ENCODE measurements around the gene BCL6B. TPM values are rescaled to one million over a fixed set of nuclear protein-coding genes. Genes with fewer than 3 reads are reported as not detected.

BCL6B gene
- total RNA-seq, 2 donors from 2014 or later: 2.9 to 7.0 TPM

DNA sequence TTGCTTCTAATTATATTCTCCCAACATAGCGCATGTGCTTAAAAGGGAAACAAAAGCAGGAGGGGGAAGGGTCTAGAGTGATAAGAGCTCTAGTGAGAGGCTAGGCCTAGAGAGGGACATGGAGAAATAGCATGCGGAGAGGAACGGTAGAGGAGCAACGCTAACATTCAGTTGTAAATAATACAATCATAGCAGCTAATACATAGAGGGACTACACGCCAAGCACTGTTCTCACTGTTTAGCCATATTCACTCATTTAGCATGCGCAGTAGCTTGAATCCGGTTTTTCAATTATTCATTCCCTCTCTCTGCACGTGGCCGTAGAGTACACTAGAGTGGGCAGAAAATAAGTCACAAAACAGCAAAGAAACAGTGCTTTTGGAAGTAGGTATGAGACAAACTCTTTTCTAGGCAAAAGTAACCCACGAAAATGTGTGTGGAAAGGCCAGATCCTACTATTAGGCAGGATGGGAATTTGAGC, 28.7 kb upstream of the BCL6B start:
- WGBS, 2 experiments (ENCODE audit: insufficient coverage in 1 of 2, insufficient read length in 1 of 2): 94 to 96% methylated on average over 9 to 10 of the region's 10 CpGs
- no peaks in the 10 kb centered on the region for H3K9me3 Mint-ChIP-seq
- no peaks in the 10 kb centered on the region for H3K4me1 ChIP-seq (ENCODE audit: control insufficient read depth, insufficient read depth, low read length)
- no peaks in the 10 kb centered on the region for H3K9me3 ChIP-seq (ENCODE audit: control insufficient read depth, low read length)
- H3K36me3 ChIP-seq (ENCODE audit: control insufficient read depth, insufficient read depth, low read length): peaks cover 6% of the 10 kb centered on the region
- H3K4me3 ChIP-seq (ENCODE audit: low read length): no peak overlapping the region
- TF ChIP-seq, protein P1, sequence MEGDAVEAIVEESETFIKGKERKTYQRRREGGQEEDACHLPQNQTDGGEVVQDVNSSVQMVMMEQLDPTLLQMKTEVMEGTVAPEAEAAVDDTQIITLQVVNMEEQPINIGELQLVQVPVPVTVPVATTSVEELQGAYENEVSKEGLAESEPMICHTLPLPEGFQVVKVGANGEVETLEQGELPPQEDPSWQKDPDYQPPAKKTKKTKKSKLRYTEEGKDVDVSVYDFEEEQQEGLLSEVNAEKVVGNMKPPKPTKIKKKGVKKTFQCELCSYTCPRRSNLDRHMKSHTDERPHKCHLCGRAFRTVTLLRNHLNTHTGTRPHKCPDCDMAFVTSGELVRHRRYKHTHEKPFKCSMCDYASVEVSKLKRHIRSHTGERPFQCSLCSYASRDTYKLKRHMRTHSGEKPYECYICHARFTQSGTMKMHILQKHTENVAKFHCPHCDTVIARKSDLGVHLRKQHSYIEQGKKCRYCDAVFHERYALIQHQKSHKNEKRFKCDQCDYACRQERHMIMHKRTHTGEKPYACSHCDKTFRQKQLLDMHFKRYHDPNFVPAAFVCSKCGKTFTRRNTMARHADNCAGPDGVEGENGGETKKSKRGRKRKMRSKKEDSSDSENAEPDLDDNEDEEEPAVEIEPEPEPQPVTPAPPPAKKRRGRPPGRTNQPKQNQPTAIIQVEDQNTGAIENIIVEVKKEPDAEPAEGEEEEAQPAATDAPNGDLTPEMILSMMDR (conservative IDR thresholded peaks at IDR 0.05): no peak
- peaks cover 20% of the 10 kb centered on the region for H3K27me3 ChIP-seq (ENCODE audit: control insufficient read depth, insufficient read depth, low read length, poor library complexity, severe bottlenecking)
- no peak overlapping the region for H3K4me3 Mint-ChIP-seq
- H3K4me1 Mint-ChIP-seq: no peaks in the 10 kb centered on the region
- H3K27ac Mint-ChIP-seq: no peak overlapping the region
- H3K27ac ChIP-seq (ENCODE audit: low read depth, low read length): no peak overlapping the region
- H3K36me3 Mint-ChIP-seq (ENCODE audit: low read depth): peaks cover 20% of the 10 kb centered on the region
- no peak overlapping the region for H3K9ac ChIP-seq (ENCODE audit: extremely low read depth, low read length, poor library complexity, severe bottlenecking)
- no peak for DNase-seq
- peaks cover 66% of the 10 kb centered on the region for H3K27me3 Mint-ChIP-seq (ENCODE audit: insufficient read depth)

DNA sequence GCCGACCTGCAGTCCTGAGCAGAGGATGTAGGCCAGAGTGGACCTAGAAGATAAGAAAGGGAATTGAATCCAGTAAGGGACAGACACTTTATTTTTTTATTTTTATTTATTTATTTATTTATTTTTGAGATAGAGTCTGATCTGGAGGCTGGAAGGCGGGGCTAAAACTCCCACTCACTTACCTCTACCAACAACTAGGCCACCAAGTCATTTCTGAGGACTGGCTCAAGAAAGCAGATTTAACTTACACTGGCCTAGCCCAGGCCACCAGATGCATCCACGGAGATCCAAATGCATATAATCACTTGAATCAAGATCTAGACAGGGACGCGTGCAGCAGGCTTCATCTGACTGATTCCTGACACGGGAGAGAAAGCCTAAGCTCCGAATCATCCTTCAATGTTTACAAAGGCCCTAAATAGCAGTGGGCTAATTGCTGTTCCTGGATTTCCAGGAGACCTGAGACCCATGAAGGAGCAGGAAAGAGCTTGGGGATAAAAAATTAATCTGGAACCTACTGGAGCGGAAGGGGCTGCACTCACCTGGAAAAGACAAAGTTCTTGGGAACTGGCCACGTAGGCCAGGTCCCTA, 28.1 kb upstream of the BCL6B start:
- H3K4me1 Mint-ChIP-seq: no peaks in the 10 kb centered on the region
- Histone ChIP-seq H3K27ac (ENCODE audit: low read depth, low read length) (no peak overlapping the region), H3K36me3 (ENCODE audit: control insufficient read depth, insufficient read depth, low read length) (peaks cover 11% of the 10 kb centered on the region), H3K4me1 (ENCODE audit: control insufficient read depth, insufficient read depth, low read length) (no peaks in the 10 kb centered on the region), H3K4me3 (ENCODE audit: low read length) (no peak overlapping the region), H3K27me3 (ENCODE audit: control insufficient read depth, insufficient read depth, low read length, poor library complexity, severe bottlenecking) (peaks cover 20% of the 10 kb centered on the region), H3K9ac (ENCODE audit: extremely low read depth, low read length, poor library complexity, severe bottlenecking) (no peak overlapping the region), H3K9me3 (ENCODE audit: control insufficient read depth, low read length) (no peaks in the 10 kb centered on the region)
- no peak for DNase-seq
- TF ChIP-seq, protein P1 (conservative IDR thresholded peaks at IDR 0.05): no peak
- H3K36me3 Mint-ChIP-seq (ENCODE audit: low read depth): peaks cover 26% of the 10 kb centered on the region
- peak overlapping the region; percentile 62 for H3K4me3 Mint-ChIP-seq
- no peaks in the 10 kb centered on the region for H3K9me3 Mint-ChIP-seq
- peaks cover 62% of the 10 kb centered on the region for H3K27me3 Mint-ChIP-seq (ENCODE audit: insufficient read depth)
- 97 to 100% methylated on average over 2 to 9 of the region's 9 CpGs for WGBS, 2 experiments (ENCODE audit: insufficient coverage in 1 of 2, insufficient read length in 1 of 2)
- H3K27ac Mint-ChIP-seq: no peak overlapping the region

DNA sequence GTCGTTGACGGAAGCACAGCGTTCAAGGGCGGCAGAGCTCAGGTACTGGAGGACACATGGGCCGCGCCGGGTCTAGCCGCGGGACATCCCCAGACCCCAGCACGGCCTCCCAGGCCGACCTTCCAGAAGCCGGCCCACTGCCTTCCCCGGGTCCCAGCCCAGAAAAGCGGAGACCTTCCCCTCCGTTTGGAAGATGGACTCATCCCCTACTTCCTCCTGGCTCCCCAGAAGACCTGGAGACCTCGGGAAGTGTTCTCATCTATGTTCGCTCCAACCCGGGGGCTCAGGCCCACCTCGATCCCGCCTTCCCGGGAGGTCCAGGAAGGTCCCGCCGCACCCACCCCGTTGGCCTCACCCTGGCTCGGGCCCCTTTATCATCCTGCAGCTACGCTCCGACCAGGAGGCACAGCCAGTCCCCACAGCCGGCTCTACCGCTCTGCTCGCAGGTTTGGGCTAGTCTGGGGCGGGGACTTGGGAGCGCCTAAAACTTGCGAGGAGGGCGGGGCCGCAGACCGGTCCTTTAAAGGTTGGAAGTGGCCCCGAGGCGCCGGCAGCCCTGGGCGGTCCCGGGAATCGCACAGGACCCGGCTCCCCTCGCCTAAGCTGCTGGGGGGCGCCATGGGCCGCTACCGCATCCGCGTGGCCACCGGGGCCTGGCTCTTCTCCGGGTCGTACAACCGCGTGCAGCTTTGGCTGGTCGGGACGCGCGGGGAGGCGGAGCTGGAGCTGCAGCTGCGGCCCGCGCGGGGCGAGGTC, 27.2 kb upstream of the BCL6B start, which contains the start of gene ALOX12:
Gene ALOX12 (plus strand): TSS at position 550 of the 756 bp plus-strand sequence. CDS start 69 bp downstream, at position 619.
- Mint-ChIP-seq H3K9me3 (no peaks in the 10 kb centered on the region), H3K27me3 (ENCODE audit: insufficient read depth) (peaks cover 58% of the 10 kb centered on the region), H3K4me3 (peak within 1 kb of the TSS; percentile 62), H3K27ac (no peak within 1 kb of the TSS), H3K36me3 (ENCODE audit: low read depth) (peaks cover 33% of the 10 kb centered on the region), H3K4me1 (no peaks in the 10 kb centered on the region)
- H3K9me3 ChIP-seq (ENCODE audit: control insufficient read depth, low read length): no peaks in the 10 kb centered on the region
- no peak within 1 kb of the TSS for H3K9ac ChIP-seq (ENCODE audit: extremely low read depth, low read length, poor library complexity, severe bottlenecking)
- 31 to 52% methylated on average over 30 to 64 of the region's 64 CpGs for WGBS, 2 experiments (ENCODE audit: insufficient coverage in 1 of 2, insufficient read length in 1 of 2)
- TF ChIP-seq, protein P1 (conservative IDR thresholded peaks at IDR 0.05): no peak
- H3K27me3 ChIP-seq (ENCODE audit: control insufficient read depth, insufficient read depth, low read length, poor library complexity, severe bottlenecking): peaks cover 20% of the 10 kb centered on the region
- no peak within 1 kb of the TSS for H3K27ac ChIP-seq (ENCODE audit: low read depth, low read length)
- DNase-seq: peak; percentile 93
- H3K4me1 ChIP-seq (ENCODE audit: control insufficient read depth, insufficient read depth, low read length): no peaks in the 10 kb centered on the region
- H3K4me3 ChIP-seq (ENCODE audit: low read length): no peak within 1 kb of the TSS
- H3K36me3 ChIP-seq (ENCODE audit: control insufficient read depth, insufficient read depth, low read length): peaks cover 14% of the 10 kb centered on the region
